Suprapubic skin (tissue), 3 donors: ENCODE results near the gene DNAH2.

Source experiments
- POLR2A ChIP-seq, 2 donors: fragments of 450-650 bp; IDR thresholded peaks; one replicate each; pipeline ENCODE4 v1.6.1; 2017; ENCODE audit warnings: antibody characterized with exemption in 2 of 2, mild to moderate bottlenecking in 2 of 2, moderate library complexity in 2 of 2
- TF ChIP-seq, protein P1 (sequence below), 2 donors: fragments of 200-600 bp in 1 of 2; fragments of 450-650 bp in 1 of 2; sonication (generic) in 1 of 2; IDR thresholded peaks; one replicate each; pipeline ENCODE4 v1.5.1; 2016 to 2019; ENCODE audit warnings: antibody characterized with exemption in 2 of 2, mild to moderate bottlenecking in 1 of 2, moderate library complexity in 1 of 2

DNA sequence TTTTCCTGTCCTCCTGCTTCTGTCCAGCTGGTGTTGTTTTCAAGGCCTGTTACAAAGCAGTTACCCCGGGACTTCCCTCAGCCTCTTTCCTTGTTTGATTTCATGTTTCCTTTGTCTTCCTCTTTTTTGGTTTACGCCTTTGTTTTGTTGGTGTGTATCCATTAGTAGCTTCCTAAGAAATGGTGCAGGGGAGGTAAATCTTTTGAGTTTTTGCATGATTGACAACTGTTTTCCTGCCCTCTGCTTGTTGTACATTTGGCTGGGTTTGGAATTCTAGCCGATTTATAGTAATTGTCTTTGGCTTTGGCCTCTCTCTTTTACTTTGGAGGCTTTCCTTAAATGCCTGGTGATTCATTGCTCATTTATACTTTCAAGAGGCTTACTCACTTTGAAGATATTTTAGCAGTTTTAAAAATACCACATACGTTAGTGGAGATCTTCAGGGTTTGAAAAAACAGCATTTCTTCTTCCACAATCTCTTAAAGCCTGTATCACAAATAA is 32.8 kb downstream of the DNAH2 start:
- TF ChIP-seq, protein P1, sequence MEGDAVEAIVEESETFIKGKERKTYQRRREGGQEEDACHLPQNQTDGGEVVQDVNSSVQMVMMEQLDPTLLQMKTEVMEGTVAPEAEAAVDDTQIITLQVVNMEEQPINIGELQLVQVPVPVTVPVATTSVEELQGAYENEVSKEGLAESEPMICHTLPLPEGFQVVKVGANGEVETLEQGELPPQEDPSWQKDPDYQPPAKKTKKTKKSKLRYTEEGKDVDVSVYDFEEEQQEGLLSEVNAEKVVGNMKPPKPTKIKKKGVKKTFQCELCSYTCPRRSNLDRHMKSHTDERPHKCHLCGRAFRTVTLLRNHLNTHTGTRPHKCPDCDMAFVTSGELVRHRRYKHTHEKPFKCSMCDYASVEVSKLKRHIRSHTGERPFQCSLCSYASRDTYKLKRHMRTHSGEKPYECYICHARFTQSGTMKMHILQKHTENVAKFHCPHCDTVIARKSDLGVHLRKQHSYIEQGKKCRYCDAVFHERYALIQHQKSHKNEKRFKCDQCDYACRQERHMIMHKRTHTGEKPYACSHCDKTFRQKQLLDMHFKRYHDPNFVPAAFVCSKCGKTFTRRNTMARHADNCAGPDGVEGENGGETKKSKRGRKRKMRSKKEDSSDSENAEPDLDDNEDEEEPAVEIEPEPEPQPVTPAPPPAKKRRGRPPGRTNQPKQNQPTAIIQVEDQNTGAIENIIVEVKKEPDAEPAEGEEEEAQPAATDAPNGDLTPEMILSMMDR (IDR thresholded peaks at IDR 0.05): no peak
- TF ChIP-seq POLR2A (IDR thresholded peaks at IDR 0.05): no peak
